NCI-H69 (cell line): Measurements from ENCODE around the gene SETD1A.
"Not testable (repeated sequence)": the region's sequence is repeated elsewhere in the genome, so short reads cannot be mapped to it uniquely, and the experiment has no call there.

Source experiments
- DNase-seq: peaks from one replicate; lab custom pipeline; 2025; lab: John Stamatoyannopoulos, UW

Gene SETD1A

GRCh38 chr16:30929167-30929566, 28.4 kb upstream of the SETD1A start:
- no peak for DNase-seq

GRCh38 chr16:30930160-30930571, 27.4 kb upstream of the SETD1A start:
- no peak for DNase-seq

GRCh38 chr16:30931068-30931650, 26.4 kb upstream of the SETD1A start:
- no peak for DNase-seq

GRCh38 chr16:30934827-30935557, 22.6 kb upstream of the SETD1A start:
- peak; percentile 70 for DNase-seq

- no peak for DNase-seq
These were observed 19.9 kb upstream of the SETD1A start for GRCh38 chr16:30937692-30938091.

- DNase-seq, result not testable (repeated sequence)
These were observed 18.0 kb upstream of the SETD1A start for GRCh38 chr16:30939571-30939970.

GRCh38 chr16:30941600-30942425, 15.7 kb upstream of the SETD1A start:
- peak; percentile 76 for DNase-seq

- no peak for DNase-seq
These were observed 15.1 kb upstream of the SETD1A start for GRCh38 chr16:30942426-30942806.

GRCh38 chr16:30944352-30944751, 13.2 kb upstream of the SETD1A start:
- no peak for DNase-seq

GRCh38 chr16:30946671-30947540, 10.6 kb upstream of the SETD1A start:
- no peak for DNase-seq

GRCh38 chr16:30947541-30947858, 10.1 kb upstream of the SETD1A start:
- no peak for DNase-seq

- peak; percentile 74 for DNase-seq
These were observed 9.5 kb upstream of the SETD1A start for GRCh38 chr16:30947859-30948666.

GRCh38 chr16:30948667-30949649, 8.6 kb upstream of the SETD1A start, which contains the start of gene ORAI3:
ORAI3 (plus strand) TSS chr16:30949068; CDS start chr16:30949290, 222 bp downstream.
- DNase-seq, result peak; percentile 72

- DNase-seq, result peak; percentile 53
These were observed 7.7 kb upstream of the SETD1A start for GRCh38 chr16:30949650-30950515.

- DNase-seq, result no peak
These were observed 7.0 kb upstream of the SETD1A start for GRCh38 chr16:30950516-30951065.

- DNase-seq, result no peak
These were observed 6.4 kb upstream of the SETD1A start for GRCh38 chr16:30951193-30951592.

- no peak for DNase-seq
These were observed 5.8 kb upstream of the SETD1A start for GRCh38 chr16:30951750-30952149.

- no peak for DNase-seq
These were observed 4.4 kb upstream of the SETD1A start for GRCh38 chr16:30953111-30953510.
